ENCODE results near the gene TLX1.

The TLX1 gene

GRCh38 chr10:101183458-101184183, 52.5 kb downstream of the TLX1 start:
- H3K27me3 ChIP-seq (ENCODE audit: low read length), result no peaks in the 10 kb centered on the region
- no peaks in the 10 kb centered on the region for H3K36me3 ChIP-seq (ENCODE audit: low read length)
- H3K4me2 ChIP-seq (ENCODE audit: low read depth, low read length, poor library complexity, severe bottlenecking), result no peak overlapping the region
- no peaks in the 10 kb centered on the region for H3F3A ChIP-seq (ENCODE audit: insufficient read depth)
- TF ChIP-seq, protein P1, sequence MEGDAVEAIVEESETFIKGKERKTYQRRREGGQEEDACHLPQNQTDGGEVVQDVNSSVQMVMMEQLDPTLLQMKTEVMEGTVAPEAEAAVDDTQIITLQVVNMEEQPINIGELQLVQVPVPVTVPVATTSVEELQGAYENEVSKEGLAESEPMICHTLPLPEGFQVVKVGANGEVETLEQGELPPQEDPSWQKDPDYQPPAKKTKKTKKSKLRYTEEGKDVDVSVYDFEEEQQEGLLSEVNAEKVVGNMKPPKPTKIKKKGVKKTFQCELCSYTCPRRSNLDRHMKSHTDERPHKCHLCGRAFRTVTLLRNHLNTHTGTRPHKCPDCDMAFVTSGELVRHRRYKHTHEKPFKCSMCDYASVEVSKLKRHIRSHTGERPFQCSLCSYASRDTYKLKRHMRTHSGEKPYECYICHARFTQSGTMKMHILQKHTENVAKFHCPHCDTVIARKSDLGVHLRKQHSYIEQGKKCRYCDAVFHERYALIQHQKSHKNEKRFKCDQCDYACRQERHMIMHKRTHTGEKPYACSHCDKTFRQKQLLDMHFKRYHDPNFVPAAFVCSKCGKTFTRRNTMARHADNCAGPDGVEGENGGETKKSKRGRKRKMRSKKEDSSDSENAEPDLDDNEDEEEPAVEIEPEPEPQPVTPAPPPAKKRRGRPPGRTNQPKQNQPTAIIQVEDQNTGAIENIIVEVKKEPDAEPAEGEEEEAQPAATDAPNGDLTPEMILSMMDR (IDR thresholded peaks at IDR 0.05; ENCODE audit: insufficient read depth, low read length, poor library complexity, severe bottlenecking), result no peak
- no peak for TF ChIP-seq EZH2phosphoT487 (conservative IDR thresholded peaks at IDR 0.05; ENCODE audit: low read length)
- H3K79me2 ChIP-seq (ENCODE audit: insufficient read depth, low read length), result no peaks in the 10 kb centered on the region
- no peak overlapping the region for H3K27ac ChIP-seq (ENCODE audit: low read depth, low read length)
- no peaks in the 10 kb centered on the region for H4K20me1 ChIP-seq (ENCODE audit: low read depth, low read length)
- no peaks in the 10 kb centered on the region for H3K9me2 ChIP-seq (replicated peaks; ENCODE audit: insufficient read depth, low read length)
- no peak overlapping the region for H2AFZ ChIP-seq (ENCODE audit: low read depth, low read length, severe bottlenecking)
- no peak overlapping the region for H3K9ac ChIP-seq (ENCODE audit: low read length)
- no peak overlapping the region for H3K4me3 ChIP-seq (ENCODE audit: insufficient read depth, low read length, poor library complexity, severe bottlenecking)
- no peaks in the 10 kb centered on the region for H3K9me3 ChIP-seq (ENCODE audit: insufficient read depth, low read length)

All from SU-DHL-6 (cell line).